ENCODE measurements around the gene THRB.

Gene THRB

GRCh38 chr3:24229468-24230221 is 265.0 kb downstream of the THRB start:
- DNase-seq (ENCODE audit: low read depth, low spot score) = no peak

- DNase-seq (ENCODE audit: low read depth, low spot score) = no peak
These were observed 267.0 kb downstream of the THRB start for GRCh38 chr3:24227635-24228034.

- DNase-seq (ENCODE audit: low read depth, low spot score) = no peak
These were observed 268.3 kb downstream of the THRB start for GRCh38 chr3:24226397-24226796.

GRCh38 chr3:24225385-24225950 is 269.2 kb downstream of the THRB start:
- no peak for DNase-seq (ENCODE audit: low read depth, low spot score)

- DNase-seq (ENCODE audit: low read depth, low spot score) = no peak
These were observed 269.8 kb downstream of the THRB start for GRCh38 chr3:24224666-24225384.

- no peak for DNase-seq (ENCODE audit: low read depth, low spot score)
These were observed 272.4 kb downstream of the THRB start for GRCh38 chr3:24222165-24222805.

GRCh38 chr3:24220859-24221657 is 273.6 kb downstream of the THRB start:
- no peak for DNase-seq (ENCODE audit: low read depth, low spot score)

GRCh38 chr3:24215502-24215901 is 279.1 kb downstream of the THRB start:
- DNase-seq (ENCODE audit: low read depth, low spot score) = no peak

GRCh38 chr3:24211381-24211780 is 283.3 kb downstream of the THRB start:
- DNase-seq (ENCODE audit: low read depth, low spot score) = no peak

GRCh38 chr3:24202071-24202470 is 292.6 kb downstream of the THRB start:
- no peak for DNase-seq (ENCODE audit: low read depth, low spot score)

GRCh38 chr3:24201301-24201700 is 293.3 kb downstream of the THRB start:
- DNase-seq (ENCODE audit: low read depth, low spot score) = no peak

- no peak for DNase-seq (ENCODE audit: low read depth, low spot score)
These were observed 294.8 kb downstream of the THRB start for GRCh38 chr3:24199775-24200247.

GRCh38 chr3:24199300-24199699 is 295.4 kb downstream of the THRB start:
- DNase-seq (ENCODE audit: low read depth, low spot score) = no peak

GRCh38 chr3:24198728-24199127 is 295.9 kb downstream of the THRB start:
- DNase-seq (ENCODE audit: low read depth, low spot score) = no peak

- no peak for DNase-seq (ENCODE audit: low read depth, low spot score)
These were observed 296.8 kb downstream of the THRB start for GRCh38 chr3:24197809-24198208.

GRCh38 chr3:24196526-24196925 is 298.1 kb downstream of the THRB start:
- no peak for DNase-seq (ENCODE audit: low read depth, low spot score)

GRCh38 chr3:24195504-24196230 is 299.0 kb downstream of the THRB start:
- DNase-seq (ENCODE audit: low read depth, low spot score) = no peak

GRCh38 chr3:24192469-24193056 is 302.1 kb downstream of the THRB start:
- no peak for DNase-seq (ENCODE audit: low read depth, low spot score)

GRCh38 chr3:24191801-24192403 is 302.7 kb downstream of the THRB start:
- no peak for DNase-seq (ENCODE audit: low read depth, low spot score)

GRCh38 chr3:24190256-24190655 is 304.4 kb downstream of the THRB start:
- no peak for DNase-seq (ENCODE audit: low read depth, low spot score)
